IPS DF 19.7 (cell line): ENCODE measurements around the gene SCAMP2.
"Not testable (repeated sequence)": the region's sequence is repeated elsewhere in the genome, so short reads cannot be mapped to it uniquely, and the experiment has no call there.

Source experiments
- DNase-seq: peaks from one replicate; pipeline ENCODE4 v3.0.0-alpha.2; 2013; ENCODE audit warnings: low read depth, low spot score

Gene SCAMP2

GRCh38 chr15:74873036-74873755 lies at the start of gene SCAMP2:
TSS of gene SCAMP2 (minus strand) at chr15:74873365. CDS start at chr15:74873255, 110 bp downstream.
- peak; percentile 93 for DNase-seq

GRCh38 chr15:74920456-74920855 lies 47.3 kb upstream of the SCAMP2 start:
- no peak for DNase-seq

- DNase-seq: no peak
Observed at GRCh38 chr15:74917676-74918075, 44.5 kb upstream of the SCAMP2 start.

GRCh38 chr15:74913799-74914198 lies 40.6 kb upstream of the SCAMP2 start:
- DNase-seq: not testable (repeated sequence)

GRCh38 chr15:74913041-74913440 lies 39.9 kb upstream of the SCAMP2 start:
- DNase-seq: no peak

- DNase-seq: no peak
Observed at GRCh38 chr15:74908635-74909034, 35.5 kb upstream of the SCAMP2 start.

GRCh38 chr15:74907163-74907870 lies 34.2 kb upstream of the SCAMP2 start:
- DNase-seq: no peak

GRCh38 chr15:74906450-74907162 lies 33.4 kb upstream of the SCAMP2 start, which contains the start of gene FAM219B:
TSS of gene FAM219B (minus strand) at chr15:74906851. CDS start at chr15:74906800, 51 bp downstream.
- DNase-seq: peak; percentile 67

GRCh38 chr15:74906067-74906449 lies 32.9 kb upstream of the SCAMP2 start:
- no peak for DNase-seq

GRCh38 chr15:74904190-74904805 lies 31.1 kb upstream of the SCAMP2 start:
- no peak for DNase-seq

GRCh38 chr15:74903676-74904075 lies 30.5 kb upstream of the SCAMP2 start:
- no peak for DNase-seq

- DNase-seq: no peak
Observed at GRCh38 chr15:74902295-74903075, 29.3 kb upstream of the SCAMP2 start.

- no peak for DNase-seq
Observed at GRCh38 chr15:74901612-74902063, 28.5 kb upstream of the SCAMP2 start.

- no peak for DNase-seq
Observed at GRCh38 chr15:74897300-74897701, 24.1 kb upstream of the SCAMP2 start.

- DNase-seq: no peak
Observed at GRCh38 chr15:74896316-74896715, 23.2 kb upstream of the SCAMP2 start.

- no peak for DNase-seq
Observed at GRCh38 chr15:74895830-74896229, 22.7 kb upstream of the SCAMP2 start.

GRCh38 chr15:74894383-74894782 lies 21.2 kb upstream of the SCAMP2 start:
- DNase-seq: not testable (repeated sequence)

- DNase-seq: no peak
Observed at GRCh38 chr15:74893627-74894026, 20.5 kb upstream of the SCAMP2 start.

- no peak for DNase-seq
Observed at GRCh38 chr15:74892931-74893330, 19.8 kb upstream of the SCAMP2 start.

GRCh38 chr15:74892313-74892712 lies 19.1 kb upstream of the SCAMP2 start:
- no peak for DNase-seq

- DNase-seq: no peak
Observed at GRCh38 chr15:74891469-74891868, 18.3 kb upstream of the SCAMP2 start.
